Activated CD8-positive, alpha-beta memory T cell treated with anti-CD3 and anti-CD28 coated beads, Interleukin-2, amount 50 U/mL, for 24 hours (primary cell): ENCODE results near the gene SAMD15.
"Not testable (repeated sequence)": the region's sequence is repeated elsewhere in the genome, so short reads cannot be mapped to it uniquely, and the experiment has no call there.

Source experiments
- DNase-seq: peaks from one replicate; pipeline ENCODE4 v3.0.0-alpha.2; 2020; ENCODE audit errors: extremely low read depth

SAMD15 gene

DNA sequence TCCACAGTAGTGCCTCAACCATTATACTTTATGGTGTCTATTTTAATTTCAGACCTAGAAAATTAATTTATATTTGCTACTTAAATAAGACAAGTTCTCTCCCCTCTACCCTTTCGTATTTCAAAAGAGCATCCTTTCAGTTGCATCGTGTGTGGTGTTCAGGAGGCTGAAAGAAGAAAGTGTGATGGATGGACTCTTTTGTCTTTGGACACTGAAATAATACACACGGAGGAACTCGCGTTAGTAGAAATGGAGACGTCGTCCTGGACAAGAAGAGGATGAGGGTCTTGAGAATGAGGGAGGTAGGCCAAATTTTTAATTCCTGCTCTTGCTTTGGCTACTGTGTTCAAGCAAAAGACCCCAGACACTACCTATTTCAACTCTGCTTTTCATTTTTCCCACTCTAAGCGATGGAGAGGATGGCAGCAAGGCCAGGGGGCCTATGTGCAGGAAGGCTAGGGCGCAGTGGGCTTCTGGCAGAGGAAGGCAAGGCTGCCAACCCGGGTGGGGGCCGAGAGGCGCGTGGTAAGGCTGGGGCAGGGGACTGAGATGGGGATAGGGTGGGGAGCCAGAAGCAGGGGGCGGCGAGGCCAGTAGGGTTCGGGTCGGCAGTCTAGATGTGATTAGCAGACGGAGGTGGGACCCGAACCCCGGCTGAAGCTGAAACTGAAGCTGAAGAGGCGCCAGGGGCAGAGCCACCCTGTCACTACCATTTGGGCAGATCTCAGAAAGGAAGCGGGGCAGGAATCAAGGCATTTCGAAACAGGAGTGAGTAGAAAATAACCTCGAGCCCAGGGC lies 1.0 kb upstream of the SAMD15 start:
- no peak for DNase-seq

DNA sequence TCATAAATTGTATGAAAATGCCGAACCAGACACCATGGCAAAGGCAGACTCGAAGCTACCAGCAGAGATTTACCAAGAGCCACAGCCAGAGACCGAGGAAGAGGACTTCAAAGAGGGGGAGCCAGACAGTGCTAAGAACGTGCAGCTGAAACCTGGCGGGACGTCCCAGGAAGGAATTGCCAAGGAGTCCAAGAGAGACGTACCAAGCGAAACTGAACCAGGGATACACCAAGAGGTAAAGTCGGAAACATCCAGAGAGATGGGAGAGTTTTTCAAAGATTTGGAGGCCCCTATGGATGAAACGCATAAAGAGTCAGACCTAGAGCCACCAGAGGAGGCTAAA lies 294 bp downstream of the SAMD15 start:
- DNase-seq: no peak

DNA sequence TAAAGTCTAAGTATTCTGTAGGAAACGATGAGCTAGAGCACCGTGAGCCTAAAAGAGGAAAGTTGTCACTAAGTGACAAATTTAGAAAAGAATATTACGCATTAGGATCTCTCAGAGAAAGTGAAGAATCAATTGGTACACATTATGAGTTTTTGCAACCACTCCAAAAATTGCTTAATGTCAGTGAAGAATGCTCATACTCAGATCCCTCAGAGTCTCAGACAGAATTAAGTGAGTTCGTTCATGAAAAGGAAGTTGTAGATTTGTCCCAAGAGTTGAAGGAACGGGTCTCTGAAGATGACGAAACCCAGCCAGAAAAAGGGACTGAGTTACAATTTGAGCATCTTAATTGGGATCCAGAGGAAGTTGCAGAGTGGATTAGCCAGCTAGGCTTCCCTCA lies 1.5 kb downstream of the SAMD15 start:
- DNase-seq: no peak

DNA sequence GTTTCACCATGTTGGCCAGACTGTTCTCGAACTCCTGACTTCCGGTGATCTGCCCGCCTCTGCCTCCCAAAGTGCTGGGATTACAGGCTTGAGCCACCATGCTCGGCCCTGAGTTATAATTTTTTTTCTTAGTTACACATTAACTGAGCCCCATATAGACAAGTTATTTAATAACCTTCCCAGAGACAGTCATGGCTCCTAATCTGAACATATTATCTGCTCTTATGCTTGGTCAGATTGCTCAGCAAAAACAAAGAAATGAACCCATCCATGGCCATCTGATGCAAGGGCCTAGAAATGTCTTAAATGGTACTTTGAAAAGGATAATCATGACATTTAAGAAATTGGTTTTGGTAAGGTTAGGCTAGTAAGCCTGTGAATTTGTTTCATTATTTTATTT lies 13.0 kb downstream of the SAMD15 start:
- no peak for DNase-seq

DNA sequence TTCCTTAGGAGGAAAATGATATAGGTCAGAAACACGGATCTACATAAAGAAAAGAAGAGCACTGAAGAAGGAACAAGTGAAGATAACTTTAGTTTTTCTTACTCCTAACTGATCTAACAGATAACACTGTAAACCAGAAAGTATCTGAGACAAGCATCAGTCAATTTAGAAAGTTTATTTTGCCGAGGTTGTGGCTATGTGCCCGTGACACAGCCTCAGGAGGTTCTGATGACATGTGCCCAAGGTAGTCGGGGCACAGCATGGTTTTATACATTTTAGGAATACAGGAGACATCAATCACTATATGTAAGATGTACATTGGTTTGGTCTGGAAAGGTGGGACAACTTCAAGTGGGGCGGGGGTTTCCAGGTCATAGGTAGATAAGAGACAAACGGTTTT lies 23.0 kb downstream of the SAMD15 start:
- DNase-seq: no peak

DNA sequence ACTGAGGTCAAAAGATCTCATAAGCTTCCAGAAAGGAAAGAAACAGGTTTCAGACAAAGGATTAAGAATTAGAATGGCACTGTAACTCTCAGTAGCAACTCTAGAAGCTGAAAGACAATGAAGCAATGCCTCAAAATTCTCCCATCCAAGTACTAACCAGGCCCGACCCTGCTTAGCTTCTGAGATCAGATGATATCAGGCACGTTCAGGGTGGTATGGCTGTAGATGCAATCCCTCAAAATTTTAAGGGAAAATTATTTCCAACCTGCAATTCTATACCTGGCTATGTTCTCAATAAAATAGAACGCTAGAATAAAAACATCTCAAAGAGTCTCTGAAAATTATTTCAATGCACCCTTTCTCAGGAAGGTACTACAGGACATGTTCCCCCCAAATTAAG lies 26.6 kb downstream of the SAMD15 start:
- DNase-seq: no peak

DNA sequence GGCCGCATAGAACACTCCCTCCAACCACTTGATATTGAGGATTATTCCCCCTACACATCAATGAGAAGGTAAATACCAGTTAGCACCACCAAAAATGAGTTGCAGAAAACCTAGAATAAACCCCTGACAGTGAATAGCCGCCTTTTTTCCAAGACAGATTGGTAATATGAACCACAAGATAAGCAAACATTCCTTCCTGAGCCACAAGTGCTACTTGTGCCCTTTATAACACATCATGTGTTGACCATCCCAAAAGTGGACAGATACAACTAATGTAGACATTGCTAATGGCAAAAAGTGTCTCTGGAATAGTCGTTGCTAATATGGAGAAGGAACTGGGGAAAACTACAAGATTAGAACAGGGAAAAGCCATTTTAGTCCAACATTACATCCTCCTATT lies 28.9 kb downstream of the SAMD15 start:
- no peak for DNase-seq

DNA sequence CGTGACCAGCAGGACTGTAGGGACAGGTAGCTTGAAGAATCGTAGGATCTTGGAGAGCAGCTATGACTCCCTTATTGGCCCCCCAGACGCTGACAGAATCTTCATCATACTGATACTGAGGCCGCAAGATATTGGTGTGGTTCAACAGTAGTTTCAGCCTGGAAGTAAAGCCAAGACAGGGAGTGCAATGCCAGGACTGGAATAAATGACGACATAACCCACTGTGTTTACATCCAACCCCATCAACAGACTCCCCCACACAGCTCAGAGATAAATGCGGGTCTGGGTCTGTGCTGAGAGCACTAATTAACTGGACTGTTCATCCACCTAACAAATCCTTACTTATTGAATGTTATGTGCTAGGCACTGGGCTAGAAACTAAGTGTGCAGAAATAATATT lies 29.5 kb downstream of the SAMD15 start:
- no peak for DNase-seq

DNA sequence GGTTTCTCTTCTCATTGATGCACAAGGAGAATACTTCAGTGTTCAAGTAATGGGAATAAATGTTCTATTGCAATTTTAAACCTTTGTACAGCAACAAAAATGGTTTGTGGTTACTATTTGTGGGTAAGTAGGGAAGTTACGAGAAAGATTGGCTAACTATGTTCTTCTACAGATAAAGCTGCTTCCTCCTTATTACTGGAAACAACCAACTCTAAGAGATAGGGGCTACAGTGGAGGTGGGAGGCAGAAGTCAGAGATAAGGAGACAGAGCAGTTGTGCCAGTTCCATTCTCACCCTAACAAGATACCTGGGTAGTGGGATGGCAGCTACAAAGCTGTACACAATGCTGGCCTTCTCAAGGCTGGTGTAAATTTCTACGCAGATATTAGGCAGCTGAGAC lies 30.0 kb downstream of the SAMD15 start:
- DNase-seq: no peak

DNA sequence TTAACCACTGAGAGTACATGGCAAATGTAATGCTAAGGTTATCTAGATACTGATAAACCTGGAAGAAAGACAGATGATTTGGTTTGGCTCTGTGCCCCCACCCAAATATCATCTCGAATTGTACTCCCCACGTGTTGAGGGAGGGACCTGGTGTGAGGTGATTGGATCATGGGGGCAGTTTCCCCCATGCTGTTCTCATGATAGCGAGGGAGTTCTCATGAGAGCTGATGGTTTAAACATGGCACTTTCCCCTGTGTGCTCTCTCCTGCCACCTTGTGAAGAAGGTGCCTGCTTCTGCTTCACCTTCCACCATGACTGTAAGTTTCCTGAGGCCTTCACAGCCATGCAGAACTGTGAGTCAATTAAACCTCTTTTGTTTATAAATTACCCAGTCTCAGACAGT lies 32.0 kb downstream of the SAMD15 start:
- no peak for DNase-seq

DNA sequence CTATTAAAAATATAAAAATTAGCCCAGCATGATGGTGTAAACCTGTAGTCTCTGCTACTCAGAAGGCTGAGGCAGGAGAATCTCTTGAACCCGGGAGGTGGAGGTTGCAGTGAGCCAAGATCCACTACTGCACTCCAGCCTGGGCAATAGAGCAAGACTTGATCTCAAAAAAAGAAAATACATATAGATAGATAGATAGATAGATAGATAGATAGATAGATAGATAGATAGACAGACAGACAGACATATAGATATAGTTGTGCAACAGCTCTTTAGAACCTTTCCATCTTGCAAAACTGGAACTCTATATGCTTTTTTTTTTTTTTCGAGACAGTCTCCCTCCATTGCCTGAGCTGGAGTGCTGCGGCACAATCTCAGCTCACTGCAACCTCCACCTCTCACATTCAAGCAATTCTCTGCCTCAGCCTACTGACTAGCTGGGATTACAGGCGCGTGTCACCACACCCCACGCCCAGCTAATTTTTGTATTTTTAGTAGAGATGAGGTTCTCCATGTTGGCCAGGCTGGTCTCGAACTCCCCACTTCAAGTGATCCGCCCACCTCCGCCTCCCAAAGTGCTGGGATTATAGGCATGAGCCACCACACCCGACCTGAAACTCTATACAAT lies 38.3 kb downstream of the SAMD15 start:
- not testable (repeated sequence) for DNase-seq

DNA sequence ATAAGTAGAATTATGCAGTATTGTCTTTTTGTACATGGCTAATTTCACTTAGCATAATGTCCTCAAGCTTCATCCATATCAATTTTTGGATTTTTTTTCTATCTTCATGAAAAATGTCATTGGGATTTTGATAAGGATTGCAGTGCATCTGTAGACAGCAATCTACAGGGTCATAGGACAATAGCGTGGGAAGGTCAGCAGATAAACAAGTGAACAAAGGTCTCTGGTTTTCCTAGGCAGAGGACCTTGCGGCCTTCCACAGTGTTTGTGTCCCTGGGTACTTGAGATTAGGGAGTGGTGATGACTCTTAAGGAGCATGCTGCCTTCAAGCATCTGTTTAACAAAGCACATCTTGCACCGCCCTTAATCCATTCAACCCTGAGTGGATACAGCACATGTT lies 38.9 kb downstream of the SAMD15 start:
- DNase-seq: not testable (repeated sequence)

DNA sequence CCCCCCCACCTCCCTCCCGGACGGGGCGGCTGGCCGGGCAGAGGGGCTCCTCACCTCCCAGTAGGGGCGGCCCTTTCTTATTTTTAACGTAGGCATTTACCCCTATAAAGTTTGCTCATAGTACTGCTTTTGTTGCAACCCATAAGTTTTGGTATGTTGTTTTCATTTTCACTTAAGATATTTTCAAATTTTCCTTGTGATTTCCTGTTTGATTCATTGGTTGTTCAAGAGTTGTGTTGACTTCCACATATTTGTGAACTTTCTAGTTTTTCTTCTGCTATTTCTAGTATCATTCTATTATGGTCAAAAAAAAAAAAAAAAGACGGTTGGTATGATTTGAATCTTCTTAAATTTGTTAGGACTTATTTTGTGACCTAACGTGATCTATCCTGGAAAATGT lies 39.7 kb downstream of the SAMD15 start:
- no peak for DNase-seq

DNA sequence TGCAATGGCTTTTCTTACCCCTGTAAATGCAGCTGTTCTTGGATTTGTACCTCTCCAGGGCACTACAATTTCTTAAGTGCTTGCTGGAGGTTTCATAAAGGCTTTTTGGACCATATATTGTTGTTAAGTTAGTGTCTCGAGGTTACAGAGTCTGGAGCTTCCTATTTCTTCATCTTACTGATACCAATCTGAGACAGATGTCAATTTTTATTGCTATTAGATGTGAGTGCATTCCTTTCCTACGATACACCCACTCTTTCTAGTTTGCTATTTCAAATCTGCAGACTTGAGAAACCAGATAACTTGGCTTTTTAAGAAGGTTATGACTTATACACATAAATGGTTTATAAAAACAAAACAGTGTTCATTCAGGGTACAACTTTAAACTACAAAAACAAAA lies 44.0 kb downstream of the SAMD15 start:
- DNase-seq: no peak

DNA sequence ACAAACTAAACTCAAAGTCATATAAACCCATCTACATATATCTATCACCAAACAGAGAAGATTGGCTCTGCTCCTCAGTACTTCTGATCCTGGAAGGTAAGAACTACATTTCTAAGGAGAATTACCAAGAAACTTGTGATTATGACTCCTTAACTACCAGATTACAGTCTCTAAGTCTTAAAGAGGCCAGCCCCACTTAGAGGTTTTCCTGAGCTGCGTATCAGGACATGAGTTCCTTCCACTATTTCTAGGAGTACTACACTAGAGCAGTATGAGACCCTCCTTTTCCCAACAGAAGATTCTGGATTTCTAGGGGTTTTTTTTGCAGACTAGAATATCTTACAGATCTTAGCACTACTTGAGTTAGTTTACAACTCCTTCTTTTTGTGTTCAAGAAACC lies 46.2 kb downstream of the SAMD15 start, which contains the start of gene NOXRED1:
TSS of gene NOXRED1 (minus strand) at position 101 of the 400 bp plus-strand sequence. CDS start 634 bp downstream, outside the sequence.
- no peak for DNase-seq

DNA sequence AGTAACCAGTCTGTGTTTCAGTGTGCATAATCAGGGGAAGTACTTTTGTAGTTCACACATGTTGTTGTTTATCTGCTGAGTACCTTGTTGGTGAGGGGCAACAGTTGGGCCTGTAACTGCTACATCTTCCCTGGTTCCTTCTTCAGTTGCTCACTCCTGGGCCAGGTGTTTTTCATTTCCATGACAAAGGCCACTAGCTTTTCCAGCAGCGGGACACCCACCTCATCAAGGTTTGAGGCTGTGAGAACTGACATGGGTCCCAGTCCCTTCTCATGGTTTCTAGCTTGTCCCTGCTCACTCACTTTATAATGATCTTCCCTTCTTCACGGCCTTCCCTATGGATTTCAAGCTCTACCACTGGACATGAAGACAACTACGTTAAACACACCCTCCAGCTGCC lies 47.7 kb downstream of the SAMD15 start:
- DNase-seq: no peak

DNA sequence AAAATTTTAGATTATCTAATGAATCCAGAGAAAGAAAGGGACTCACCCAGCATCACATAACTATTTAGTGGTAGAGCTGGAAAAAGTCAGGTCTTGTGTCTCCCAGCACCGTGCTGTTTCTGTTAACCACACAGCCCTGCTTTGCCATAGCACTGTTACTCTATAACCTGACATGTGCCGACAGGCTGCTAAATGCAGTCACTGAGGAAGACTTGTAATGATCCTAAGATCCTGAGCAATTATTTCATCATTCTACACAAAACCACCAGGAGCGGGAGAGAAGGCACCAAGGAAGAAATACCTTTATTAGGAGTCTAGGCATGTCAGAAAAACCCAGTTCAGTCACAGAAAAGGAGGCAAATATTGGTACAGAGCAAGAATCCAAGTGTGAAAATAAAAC lies 49.2 kb downstream of the SAMD15 start:
- no peak for DNase-seq

DNA sequence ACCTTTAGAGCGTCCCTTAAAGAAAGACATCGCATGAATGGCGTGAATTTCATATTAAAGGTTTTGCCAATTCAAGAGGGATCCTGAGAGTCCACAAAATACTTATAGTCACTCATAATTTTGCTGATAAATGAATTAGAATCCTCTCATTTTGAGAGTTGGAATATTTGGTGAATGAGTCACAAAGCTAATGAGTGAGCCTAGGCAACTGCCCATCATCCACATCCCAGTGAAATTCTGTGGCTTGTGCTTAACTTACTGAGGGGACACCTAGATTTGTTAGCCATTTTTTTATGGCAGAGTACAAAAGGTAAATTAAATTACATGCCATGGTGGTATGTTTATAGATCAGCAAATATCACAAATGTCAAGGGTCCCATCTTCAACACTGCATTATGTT lies 58.9 kb downstream of the SAMD15 start:
- DNase-seq: no peak

DNA sequence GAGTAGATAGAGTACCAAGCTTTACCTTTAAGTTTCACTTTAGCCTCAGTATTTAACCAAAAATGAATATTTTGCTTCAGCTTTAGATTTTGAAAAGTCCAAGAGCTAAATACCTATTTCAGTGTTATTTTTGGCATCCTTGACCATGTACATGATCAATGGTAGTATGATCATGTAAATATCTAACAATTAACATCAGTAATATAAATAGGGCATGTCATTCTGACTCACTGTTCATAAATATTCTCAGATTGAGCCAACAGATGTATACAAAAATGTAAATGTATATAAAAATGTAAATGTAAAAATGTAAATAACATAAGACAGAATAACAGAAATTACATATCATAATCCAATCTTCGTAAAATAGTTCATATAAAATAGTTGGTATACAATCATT lies 61.4 kb downstream of the SAMD15 start:
- no peak for DNase-seq

DNA sequence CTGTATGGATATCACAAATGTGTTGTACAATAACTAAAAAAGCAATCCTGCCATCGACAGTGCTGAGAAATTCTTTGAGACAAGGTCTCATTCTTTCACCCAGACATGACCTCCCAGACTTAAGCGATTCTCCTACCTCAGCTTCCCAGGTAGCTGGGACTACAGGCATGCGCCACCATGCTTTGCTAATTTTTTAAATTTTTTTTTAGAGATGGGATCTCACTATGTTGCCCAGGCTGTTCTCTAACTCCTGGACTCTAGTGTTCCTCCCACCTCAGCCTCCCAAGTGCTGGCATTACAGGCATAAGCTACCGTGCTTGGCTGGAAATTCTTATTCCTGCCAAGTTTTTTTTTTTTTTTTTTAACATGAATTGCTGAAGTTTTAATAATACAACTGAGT lies 62.7 kb downstream of the SAMD15 start:
- DNase-seq: no peak
